Measurements from ENCODE around the gene MICAL2. TPM values are rescaled to one million over a fixed set of nuclear protein-coding genes. Genes with fewer than 3 reads are reported as not detected.
A peak's percentile ranks its signal among the peaks of the same experiment; 100 is the strongest.

Gene MICAL2
- total RNA-seq, 4 donors from 2014 or later: 196 to 550 (median 237) TPM

DNA sequence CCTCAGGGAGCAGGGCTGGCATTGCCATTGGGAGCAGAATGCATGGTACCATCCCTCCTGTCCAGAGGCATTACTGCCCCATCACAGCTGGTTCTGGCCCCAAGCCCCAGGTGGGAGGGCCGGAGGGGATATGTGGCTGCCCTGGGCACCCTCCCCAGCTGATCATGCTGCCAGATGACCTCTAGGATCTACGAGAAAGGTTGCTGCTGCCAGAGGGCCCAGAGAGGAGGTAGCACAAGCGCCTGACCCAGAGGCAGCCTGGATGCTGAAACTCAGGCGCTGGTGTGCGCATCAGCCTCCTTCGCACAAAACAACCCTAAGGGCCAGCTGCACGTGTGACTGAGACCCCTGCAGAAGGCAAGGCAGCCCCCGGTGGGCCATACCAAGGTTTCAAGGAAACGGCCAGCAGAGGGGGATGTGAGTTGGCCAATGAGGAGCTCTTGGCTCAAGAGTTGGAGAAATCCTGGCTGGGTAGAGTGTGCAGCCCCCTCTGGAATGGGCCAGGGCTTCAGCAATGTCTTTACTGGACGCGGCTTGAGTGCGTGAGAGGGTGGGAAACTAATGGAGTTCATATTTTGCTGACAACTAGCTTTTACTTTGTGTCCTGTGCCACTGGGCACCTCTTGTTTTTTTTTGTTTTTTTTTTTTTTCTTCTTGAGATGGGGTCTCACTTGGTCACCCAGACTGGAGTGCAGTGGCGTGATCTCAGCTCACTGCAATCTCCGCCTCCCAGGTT is 178.7 kb downstream of the MICAL2 start:
- H3K27ac ChIP-seq: peak overlapping the region in 3 of 4 donors; percentile 81 to 92 (median 86)
- WGBS, 2 donors (ENCODE audit: low coverage in 1 of 2): 89% methylated on average over 7 of the region's 14 CpGs; no CpG with 5 or more reads in 1 of the 2 donors
- TF ChIP-seq, protein P1, sequence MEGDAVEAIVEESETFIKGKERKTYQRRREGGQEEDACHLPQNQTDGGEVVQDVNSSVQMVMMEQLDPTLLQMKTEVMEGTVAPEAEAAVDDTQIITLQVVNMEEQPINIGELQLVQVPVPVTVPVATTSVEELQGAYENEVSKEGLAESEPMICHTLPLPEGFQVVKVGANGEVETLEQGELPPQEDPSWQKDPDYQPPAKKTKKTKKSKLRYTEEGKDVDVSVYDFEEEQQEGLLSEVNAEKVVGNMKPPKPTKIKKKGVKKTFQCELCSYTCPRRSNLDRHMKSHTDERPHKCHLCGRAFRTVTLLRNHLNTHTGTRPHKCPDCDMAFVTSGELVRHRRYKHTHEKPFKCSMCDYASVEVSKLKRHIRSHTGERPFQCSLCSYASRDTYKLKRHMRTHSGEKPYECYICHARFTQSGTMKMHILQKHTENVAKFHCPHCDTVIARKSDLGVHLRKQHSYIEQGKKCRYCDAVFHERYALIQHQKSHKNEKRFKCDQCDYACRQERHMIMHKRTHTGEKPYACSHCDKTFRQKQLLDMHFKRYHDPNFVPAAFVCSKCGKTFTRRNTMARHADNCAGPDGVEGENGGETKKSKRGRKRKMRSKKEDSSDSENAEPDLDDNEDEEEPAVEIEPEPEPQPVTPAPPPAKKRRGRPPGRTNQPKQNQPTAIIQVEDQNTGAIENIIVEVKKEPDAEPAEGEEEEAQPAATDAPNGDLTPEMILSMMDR (IDR thresholded peaks at IDR 0.05): no peak
- TF ChIP-seq POLR2A (IDR thresholded peaks at IDR 0.05) (no peak), EP300 (IDR thresholded peaks at IDR 0.05) (no peak), POLR2AphosphoS5 (IDR thresholded peaks at IDR 0.05) (no peak)
- H3K9me3 ChIP-seq: no peaks in the 10 kb centered on the region
- peaks cover 0 to 6% of the 10 kb centered on the region in 2 donors for H3K36me3 ChIP-seq
- H3K4me3 ChIP-seq: no peak overlapping the region
- ATAC-seq: no peak
- H3K27me3 ChIP-seq: no peaks in the 10 kb centered on the region
- H3K4me1 ChIP-seq: peaks cover 2 to 43% (median 20%) of the 10 kb centered on the region in 3 donors

DNA sequence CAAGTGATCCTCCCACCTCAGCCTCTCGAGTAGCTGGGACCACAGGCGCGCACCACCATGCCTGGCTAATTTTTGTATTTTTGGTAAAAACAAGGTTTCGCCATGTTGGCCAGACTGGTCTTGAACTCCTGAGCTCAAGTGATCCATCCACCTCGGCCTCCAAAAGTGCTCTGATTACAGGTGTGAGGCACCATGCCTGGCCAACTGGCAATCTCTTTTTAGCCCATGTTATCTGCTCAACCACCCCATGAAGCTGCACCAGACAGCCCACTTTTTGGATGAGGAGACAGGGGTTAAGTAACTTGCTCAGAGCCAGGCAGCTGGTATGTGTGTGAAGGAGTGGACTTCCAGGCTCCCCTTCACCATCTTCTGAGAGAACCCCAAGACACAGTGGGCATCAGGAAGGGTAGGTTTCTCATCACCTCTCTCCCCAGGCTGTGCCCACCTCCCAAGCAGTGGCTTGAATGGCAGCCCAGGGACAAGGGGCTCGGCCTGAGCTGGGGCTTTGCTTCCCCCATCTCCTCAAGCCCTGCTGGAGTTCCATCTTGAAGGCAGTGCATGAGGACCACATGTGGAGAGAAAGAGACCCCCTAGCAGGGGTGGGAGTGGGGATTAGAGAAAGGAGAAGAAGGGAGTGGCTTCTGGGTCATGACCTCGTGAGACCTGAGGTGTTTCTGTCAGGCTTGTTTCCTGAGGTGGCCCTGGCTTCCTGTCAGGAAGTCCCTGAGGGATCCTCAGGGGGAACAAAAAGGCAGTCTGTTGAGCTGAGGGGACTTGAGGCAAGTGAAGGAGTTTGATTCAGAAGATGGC is 179.5 kb downstream of the MICAL2 start:
- Histone ChIP-seq H3K9me3 (no peaks in the 10 kb centered on the region), H3K36me3 (peaks cover 0 to 6% of the 10 kb centered on the region in 2 donors), H3K4me1 (peaks cover 2 to 43% (median 20%) of the 10 kb centered on the region in 3 donors), H3K27me3 (no peaks in the 10 kb centered on the region), H3K4me3 (no peak overlapping the region), H3K27ac (no peak overlapping the region)
- no peak for ATAC-seq
- 87% methylated on average over 6 of the region's 7 CpGs; no CpG with 5 or more reads in 1 of the 2 donors for WGBS, 2 donors (ENCODE audit: low coverage in 1 of 2)
- TF ChIP-seq, protein P1 (IDR thresholded peaks at IDR 0.05): no peak
- no peak for TF ChIP-seq POLR2A (IDR thresholded peaks at IDR 0.05)
- TF ChIP-seq EP300 (IDR thresholded peaks at IDR 0.05): no peak
- TF ChIP-seq POLR2AphosphoS5 (IDR thresholded peaks at IDR 0.05): no peak

DNA sequence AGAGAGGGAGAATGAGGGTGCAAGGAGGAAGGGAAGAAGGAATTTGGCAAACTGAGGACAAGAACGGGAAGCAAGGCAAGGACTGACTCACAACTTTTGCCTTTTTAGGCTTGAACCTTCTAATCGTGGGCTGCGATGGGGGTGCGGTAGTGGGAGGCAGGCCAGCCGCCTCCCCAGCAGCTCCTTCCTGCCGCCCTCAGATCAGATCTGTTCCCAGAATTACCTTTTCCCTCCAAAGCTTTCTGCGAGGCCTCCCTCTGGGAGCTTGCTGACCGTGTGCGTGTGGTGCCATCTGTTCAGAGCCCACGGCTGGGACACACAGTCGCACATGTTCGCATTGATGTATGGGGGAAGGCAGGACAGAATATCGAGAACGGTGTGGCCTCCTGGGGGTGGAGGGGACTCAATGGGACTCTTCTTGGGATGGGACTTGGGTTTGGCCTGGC is 180.1 kb downstream of the MICAL2 start:
- no peak overlapping the region for H3K27ac ChIP-seq
- no peak overlapping the region for H3K4me3 ChIP-seq
- no peaks in the 10 kb centered on the region for H3K9me3 ChIP-seq
- TF ChIP-seq POLR2AphosphoS5 (IDR thresholded peaks at IDR 0.05) (no peak), POLR2A (IDR thresholded peaks at IDR 0.05) (no peak), EP300 (IDR thresholded peaks at IDR 0.05) (no peak)
- TF ChIP-seq, protein P1 (IDR thresholded peaks at IDR 0.05): no peak
- H3K27me3 ChIP-seq: no peaks in the 10 kb centered on the region
- WGBS, 2 donors (ENCODE audit: low coverage in 1 of 2): 58 to 60% methylated on average over 1 to 3 of the region's 14 CpGs
- ATAC-seq: no peak
- H3K36me3 ChIP-seq: peaks cover 0 to 6% of the 10 kb centered on the region in 2 donors
- H3K4me1 ChIP-seq: peaks cover 2 to 38% (median 20%) of the 10 kb centered on the region in 3 donors

DNA sequence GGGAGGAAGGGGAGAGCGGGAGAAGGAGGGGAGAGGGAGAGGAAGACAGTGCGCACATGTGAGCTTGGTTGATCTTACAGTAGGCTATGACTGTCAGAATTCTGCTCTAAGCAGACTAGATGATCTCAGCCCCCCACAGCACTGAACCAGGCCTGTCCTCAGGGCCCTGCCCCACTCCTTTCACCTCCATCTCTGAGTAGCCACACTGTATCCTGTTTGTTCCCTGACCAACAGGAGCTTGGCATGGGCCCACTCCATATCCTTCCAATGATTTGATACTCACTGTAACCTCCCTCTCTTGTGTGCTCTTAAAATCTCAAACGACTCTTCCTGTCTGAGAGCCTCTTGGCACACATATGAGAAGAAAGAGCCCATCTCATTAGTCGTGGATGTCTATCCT is 180.9 kb downstream of the MICAL2 start:
- ATAC-seq: no peak
- 83 to 100% methylated on average over 2 to 4 of the region's 4 CpGs for WGBS, 2 donors (ENCODE audit: low coverage in 1 of 2)

More for the DNA sequence above, 180.9 kb downstream of the MICAL2 start:
- H3K4me1 ChIP-seq: peaks cover 2 to 29% (median 20%) of the 10 kb centered on the region in 3 donors
- H3K27me3 ChIP-seq: no peaks in the 10 kb centered on the region
- H3K27ac ChIP-seq: no peak overlapping the region
- no peaks in the 10 kb centered on the region for H3K9me3 ChIP-seq
- no peak overlapping the region for H3K4me3 ChIP-seq
- H3K36me3 ChIP-seq: peaks cover 0 to 6% of the 10 kb centered on the region in 2 donors
- TF ChIP-seq, protein P1 (IDR thresholded peaks at IDR 0.05): no peak
- TF ChIP-seq POLR2AphosphoS5 (IDR thresholded peaks at IDR 0.05) (no peak), POLR2A (IDR thresholded peaks at IDR 0.05) (no peak), EP300 (IDR thresholded peaks at IDR 0.05) (no peak)
